HG03066 (cell line): ENCODE measurements around the gene OLFM1.

ENCODE experiments used
- ATAC-seq: cut with Tn5 transposase; IDR thresholded peaks from one replicate; pipeline ENCODE4 v1.9.1; 2021; ENCODE audit warnings: low read depth; ENCODE audit not compliant: unreplicated experiment

The OLFM1 gene

DNA sequence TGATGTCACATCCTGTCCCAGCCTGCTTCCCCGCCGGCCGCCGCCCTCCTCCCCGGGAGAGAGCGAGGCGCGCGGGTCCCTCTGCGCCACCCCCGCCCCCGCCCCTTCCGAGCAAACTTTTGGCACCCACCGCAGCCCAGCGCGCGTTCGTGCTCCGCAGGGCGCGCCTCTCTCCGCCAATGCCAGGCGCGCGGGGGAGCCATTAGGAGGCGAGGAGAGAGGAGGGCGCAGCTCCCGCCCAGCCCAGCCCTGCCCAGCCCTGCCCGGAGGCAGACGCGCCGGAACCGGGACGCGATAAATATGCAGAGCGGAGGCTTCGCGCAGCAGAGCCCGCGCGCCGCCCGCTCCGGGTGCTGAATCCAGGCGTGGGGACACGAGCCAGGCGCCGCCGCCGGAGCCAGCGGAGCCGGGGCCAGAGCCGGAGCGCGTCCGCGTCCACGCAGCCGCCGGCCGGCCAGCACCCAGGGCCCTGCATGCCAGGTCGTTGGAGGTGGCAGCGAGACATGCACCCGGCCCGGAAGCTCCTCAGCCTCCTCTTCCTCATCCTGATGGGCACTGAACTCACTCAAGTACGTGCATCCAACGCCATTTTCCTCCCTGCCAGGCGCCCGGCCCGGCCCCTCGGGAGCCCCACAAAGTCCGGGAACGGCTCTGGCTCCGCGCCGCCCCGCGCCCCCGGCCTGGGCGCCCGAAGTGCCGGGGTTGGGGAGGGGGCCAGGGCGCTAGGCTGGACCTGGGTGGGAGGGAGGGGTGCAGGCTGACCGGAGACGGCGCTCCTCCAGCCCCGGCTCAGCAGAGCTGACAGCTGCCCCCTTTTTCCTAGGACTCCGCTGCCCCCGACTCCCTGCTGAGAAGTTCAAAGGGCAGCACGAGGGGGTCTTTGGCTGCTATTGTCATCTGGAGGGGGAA, 12.0 kb upstream of the OLFM1 start:
- ATAC-seq, result no peak

DNA sequence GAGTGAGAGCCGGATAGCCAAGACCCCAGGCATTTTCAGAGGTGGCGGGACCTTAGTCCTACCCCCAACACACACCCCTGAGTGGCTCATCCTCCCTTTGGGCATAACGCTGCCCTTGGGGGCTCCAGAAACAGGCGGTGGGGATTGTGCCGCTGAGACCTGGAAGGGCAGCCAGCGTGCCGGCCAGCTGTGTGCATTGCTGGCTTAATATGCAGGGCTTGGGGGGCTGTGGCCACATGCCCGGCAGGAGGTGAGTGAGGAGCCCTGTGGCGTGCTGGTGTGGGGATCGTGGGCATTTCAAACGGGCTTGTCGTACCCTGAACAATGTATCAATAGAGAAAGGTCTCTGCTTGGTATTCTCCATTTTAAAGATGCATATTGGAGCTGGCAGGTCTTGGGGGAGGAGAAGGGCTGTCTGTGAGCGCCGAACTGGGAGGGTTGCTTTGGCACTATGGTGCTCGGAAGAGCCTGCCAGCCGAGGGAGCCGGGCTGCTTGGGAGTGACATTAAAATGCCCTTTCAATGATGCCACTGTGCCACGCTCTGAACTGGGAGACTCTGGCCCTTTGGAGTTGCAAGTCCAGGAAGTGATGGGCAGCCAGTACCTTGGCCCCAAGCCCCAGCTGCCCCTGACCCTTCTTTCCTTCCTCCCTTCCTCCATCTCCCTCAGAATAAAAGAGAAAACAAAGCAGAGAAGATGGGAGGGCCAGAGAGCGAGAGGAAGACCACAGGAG, 11.2 kb upstream of the OLFM1 start:
- no peak for ATAC-seq

- ATAC-seq, result no peak
Observed at GRCh38 chr9:135076876-135077430, 10.5 kb upstream of the OLFM1 start.

DNA sequence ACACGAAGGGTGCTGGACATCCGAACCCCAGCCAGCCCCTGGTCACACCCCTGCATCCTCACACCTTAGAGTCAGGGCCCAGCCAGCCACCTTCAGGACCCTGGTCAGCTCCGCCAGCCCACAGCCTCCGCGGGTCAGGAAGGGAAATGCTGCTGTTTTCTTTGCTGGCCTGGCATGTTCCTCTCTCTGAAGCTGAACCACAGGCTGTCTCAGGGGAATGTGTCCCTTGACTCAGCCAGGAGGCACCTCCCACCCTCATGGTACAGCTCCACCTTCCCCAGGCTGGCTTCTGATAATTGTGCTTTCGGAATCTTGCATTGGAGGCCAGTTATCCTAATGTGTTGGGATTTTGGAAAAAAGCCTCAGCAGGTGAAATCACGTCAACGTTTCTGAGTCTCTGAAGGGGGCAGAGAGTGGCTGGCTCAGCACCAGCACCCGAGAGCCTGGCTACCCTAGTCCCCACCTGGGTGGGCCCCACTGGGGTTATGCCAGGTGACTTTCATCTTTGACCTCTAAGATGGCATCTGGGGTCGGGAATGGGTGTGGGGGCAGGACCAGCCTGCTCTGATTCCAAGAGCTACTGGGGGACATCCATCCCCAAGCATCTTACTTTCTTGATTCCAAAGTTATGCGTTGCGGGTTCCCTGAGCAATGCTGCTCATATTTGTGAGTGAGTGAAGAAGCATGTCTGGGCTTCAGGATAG, 9.8 kb upstream of the OLFM1 start:
- no peak for ATAC-seq

- ATAC-seq, result no peak
Observed at GRCh38 chr9:135078361-135078821, 9.1 kb upstream of the OLFM1 start.

GRCh38 chr9:135079018-135079417, 8.4 kb upstream of the OLFM1 start:
- no peak for ATAC-seq

DNA sequence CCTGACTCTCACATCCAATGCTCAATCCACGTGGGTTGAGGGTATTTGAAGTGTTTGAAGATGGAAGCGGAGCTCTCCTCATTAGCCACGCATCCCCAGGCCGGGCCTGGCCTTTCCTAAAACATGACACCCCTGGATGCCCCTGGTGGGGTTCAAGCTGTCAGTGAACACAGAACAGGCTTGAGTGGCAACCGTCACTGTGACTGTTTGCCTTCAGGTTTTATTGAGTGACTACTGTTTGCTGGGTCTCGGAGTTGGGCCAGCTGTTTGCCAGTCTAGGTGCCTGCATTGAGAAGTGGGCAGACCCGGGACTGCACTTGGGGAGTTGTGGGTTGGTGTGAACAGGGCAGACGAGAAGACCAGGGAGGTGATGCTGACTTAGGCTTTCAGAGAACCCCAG, 7.8 kb upstream of the OLFM1 start:
- no peak for ATAC-seq

DNA sequence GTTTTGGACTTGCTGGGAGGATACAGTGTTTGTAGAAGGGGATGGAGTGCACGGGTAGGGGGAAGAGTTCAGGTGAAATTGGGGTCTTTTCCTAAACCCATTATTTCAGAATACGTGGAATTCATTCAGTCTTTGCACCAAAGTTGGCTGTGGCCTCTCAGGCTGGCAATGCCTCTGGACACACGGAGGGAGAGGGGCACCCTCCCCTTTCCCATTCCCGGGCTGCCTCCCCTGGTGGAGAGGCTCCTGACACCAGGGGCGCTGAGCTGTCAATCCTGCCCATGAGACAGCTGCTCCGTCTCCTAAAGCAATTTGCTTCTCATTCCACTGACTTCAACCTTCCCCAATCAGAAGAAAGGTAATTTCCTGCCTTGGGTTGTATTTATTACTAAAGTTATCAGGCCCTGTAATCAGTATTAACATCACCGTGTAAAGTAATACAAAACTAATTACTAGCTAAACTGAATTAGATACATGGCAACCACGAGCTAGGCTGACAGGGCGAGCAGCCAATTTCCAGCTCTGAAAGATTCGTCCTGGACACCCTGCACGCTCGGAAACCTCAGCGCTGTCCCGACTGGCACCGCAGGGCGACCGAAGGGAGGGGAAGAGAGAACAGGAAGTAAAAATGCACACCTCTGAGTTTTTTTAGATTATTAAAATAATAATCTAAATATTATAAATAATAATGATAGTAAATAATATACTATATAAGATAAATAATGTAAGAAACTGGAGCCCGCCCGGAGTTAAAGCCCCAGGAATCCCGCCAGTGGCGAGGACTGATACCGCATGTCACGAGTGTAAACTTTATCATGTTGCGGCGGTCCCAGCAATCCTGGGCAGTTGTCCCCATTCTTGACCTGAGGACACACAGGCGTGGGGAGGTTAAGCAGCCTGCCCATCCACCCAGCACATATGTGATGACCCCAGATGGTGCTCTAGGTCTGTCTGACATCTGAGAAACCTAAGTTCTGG, 6.9 kb upstream of the OLFM1 start:
- ATAC-seq, result no peak

GRCh38 chr9:135081264-135081660, 6.2 kb upstream of the OLFM1 start:
- ATAC-seq, result no peak

DNA sequence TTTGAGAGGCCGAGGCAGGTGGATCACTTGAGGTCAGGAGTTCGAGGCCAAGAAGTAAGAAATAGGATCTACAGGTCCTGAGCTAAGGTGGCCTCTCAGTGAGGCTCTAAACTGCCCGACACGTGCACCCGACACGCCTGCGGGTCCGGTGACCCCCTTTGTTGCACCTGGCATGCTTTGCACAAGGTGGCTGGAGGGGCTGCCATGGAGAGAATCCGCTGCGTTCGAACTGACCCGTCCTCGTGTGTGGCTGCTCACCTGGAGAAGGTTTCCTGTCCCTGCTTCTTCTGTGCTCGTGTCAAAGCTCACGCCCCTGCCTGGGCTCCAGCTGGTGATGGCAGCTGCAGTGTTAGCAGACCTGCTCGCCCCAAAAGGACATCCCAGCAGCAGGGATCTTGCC, 5.7 kb upstream of the OLFM1 start:
- no peak for ATAC-seq

- no peak for ATAC-seq
Observed at GRCh38 chr9:135082536-135082935, 4.9 kb upstream of the OLFM1 start.

DNA sequence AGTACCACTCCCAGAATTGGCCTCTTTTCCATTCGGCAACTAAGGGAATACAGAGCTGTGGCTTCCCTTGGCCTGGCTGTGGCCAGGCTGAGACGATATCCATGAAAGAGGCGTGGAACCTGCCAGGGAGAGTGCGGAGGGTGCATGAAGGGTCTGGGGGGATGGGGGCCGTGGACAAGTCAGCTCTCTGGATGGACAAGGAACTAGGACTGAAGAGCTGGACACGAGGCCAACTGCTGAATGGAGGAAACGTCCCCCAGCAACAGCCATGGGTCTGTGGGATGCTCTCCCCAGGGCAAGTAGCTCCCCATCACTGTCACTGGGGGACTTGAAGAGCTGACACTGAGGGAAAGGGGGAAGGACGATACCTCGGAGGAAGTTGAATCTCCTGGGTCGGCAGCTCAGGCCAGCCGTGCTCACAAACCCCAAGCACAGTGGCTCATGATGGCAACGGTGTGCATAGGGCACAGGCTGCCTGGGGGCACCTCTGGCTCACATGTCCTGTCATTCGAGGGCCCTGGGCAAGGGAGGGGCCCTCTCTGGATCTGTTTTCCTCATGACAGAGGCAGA, 4.1 kb upstream of the OLFM1 start:
- ATAC-seq, result no peak

GRCh38 chr9:135083831-135084230, 3.6 kb upstream of the OLFM1 start:
- no peak for ATAC-seq

DNA sequence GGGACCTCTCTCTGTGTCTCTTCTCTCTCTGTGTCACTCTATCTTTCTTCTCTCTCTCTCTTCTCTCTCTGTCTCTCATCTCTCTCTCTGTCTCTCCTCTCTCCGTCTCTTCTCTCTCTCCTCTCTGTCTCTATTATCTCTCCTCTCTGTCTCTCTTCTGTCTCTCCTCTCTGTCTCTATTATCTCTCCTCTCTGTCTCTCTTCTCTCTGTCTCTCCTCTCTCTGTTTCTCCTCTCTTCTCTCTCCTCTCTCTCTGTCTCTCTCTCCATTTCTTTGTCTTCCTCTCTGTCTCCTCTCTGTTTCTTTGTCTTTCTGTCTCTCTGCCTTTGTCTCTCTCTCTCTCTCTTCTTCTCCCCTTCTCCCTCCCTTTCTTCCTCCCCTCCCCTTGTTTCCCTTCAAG, 3.2 kb upstream of the OLFM1 start:
- ATAC-seq, result no peak

DNA sequence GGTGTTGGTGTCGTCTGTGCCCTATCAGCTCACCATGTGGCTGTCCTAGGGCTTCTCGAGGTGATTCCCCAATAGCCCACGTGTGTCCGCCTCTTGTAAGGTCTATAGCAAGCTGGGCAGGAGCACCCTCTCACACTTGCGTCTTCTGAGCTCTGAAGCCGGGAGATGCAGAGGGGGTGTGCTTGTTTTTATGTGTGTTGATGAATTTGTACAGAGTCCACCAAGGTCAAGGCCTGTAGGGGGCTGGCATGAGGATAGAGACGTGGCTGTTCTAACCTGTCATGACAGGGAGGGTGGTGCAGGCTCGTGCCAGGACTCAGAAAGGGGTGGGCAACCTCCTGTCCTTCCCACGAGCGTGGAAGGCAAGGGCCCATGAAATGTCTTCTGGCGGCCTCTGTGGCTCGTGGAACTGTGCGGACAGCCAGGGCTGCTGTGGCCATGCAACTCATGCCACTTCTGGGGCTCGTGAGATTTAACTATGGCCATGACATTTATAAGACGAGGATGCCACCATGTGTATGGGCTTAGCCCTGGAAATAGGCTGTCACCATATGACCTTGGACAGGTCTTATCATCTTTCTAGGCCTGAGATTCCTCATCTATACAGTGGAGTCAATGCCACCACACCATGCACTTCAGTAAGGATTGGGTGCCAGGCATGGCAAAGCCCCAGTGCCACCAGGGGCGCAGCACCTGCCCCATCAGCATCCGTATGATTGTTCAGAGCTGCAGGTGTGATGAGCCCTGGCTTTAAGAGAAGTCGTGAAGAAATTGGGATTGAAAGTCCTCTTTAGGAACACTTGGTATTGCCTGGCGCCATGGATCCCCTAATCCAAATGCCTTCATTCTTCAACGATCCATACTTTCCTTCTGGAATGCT, 2.3 kb upstream of the OLFM1 start:
- ATAC-seq, result no peak

GRCh38 chr9:135085830-135086546, 1.5 kb upstream of the OLFM1 start:
- no peak for ATAC-seq

GRCh38 chr9:135086597-135087488, 625 bp upstream of the OLFM1 start:
- no peak for ATAC-seq
